Tibial nerve (tissue), 4 donors: Measurements from ENCODE around the gene RLBP1. TPM values are rescaled to one million over a fixed set of nuclear protein-coding genes. Genes with fewer than 3 reads are reported as not detected.

Experiments used
- DNase-seq, 2 donors: peaks; one replicate each; pipeline ENCODE4 v3.0.0-alpha.2; 2019; ENCODE audit warnings: low spot score in 2 of 2
- H3K27ac ChIP-seq, 4 donors: fragments of 200-600 bp; sonication (generic) in 3 of 4; one replicate each; pipeline ENCODE4 v1.5.1; 2017 to 2019; ENCODE audit warnings: mild to moderate bottlenecking in 1 of 4
- H3K27me3 ChIP-seq, 2 donors: fragments of 200-600 bp; sonication (generic) in 1 of 2; one replicate each; pipeline versions ENCODE4 v1.5.1 to v1.6.0; 2017 to 2019
- H3K36me3 ChIP-seq, 3 donors: fragments of 200-600 bp; sonication (generic); one replicate each; pipeline ENCODE4 v1.5.1; 2018 to 2019
- H3K4me1 ChIP-seq, 4 donors: fragments of 200-600 bp; sonication (generic) in 3 of 4; one replicate each; pipeline ENCODE4 v1.5.1; 2017 to 2019
- H3K4me3 ChIP-seq, 4 donors: fragments of 200-600 bp; sonication (generic) in 3 of 4; one replicate each; pipeline ENCODE4 v1.5.1; 2017 to 2019; ENCODE audit warnings: mild to moderate bottlenecking in 1 of 4, moderate library complexity in 1 of 4
- H3K9me3 ChIP-seq, 4 donors: fragments of 200-600 bp; sonication (generic) in 3 of 4; one replicate each; pipeline ENCODE4 v1.5.1; 2017 to 2019
- EP300 ChIP-seq, 2 donors: sonication (generic); formaldehyde crosslinking; IDR thresholded peaks; one replicate each; pipeline ENCODE4 v1.6.1; 2017; ENCODE audit warnings: antibody characterized with exemption in 2 of 2, mild to moderate bottlenecking in 1 of 2
- POLR2A ChIP-seq, 2 donors: fragments of 450-650 bp; IDR thresholded peaks; one replicate each; pipeline ENCODE4 v1.6.1; 2017; ENCODE audit warnings: antibody characterized with exemption in 2 of 2, mild to moderate bottlenecking in 2 of 2, moderate library complexity in 2 of 2
- WGBS, 2 donors: methylation state at CpG; one replicate each; pipeline ENCODE4 v1.1.5; 2018; 5-methylcytosine and 5-hydroxymethylcytosine counted together
- total RNA-seq, 4 donors: library from RNA; depleted of rRNA; stranded (reverse); fragments of >200 nt; gene quantifications; one replicate each; pipeline ENCODE4 v1.1.0, GENCODE V29; 2016
- TF ChIP-seq, protein P1 (sequence below), 5 experiments: fragments of 200-600 bp in 3 of 5; fragments of 450-650 bp in 2 of 5; sonication (generic) in 3 of 5; IDR thresholded peaks; one replicate each; pipeline ENCODE4 v1.5.1; 2016 to 2019; ENCODE audit warnings: antibody characterized with exemption in 5 of 5, mild to moderate bottlenecking in 3 of 5, moderate library complexity in 2 of 5

RLBP1 gene
- total RNA-seq, 4 donors from 2014 or later: not detected

DNA sequence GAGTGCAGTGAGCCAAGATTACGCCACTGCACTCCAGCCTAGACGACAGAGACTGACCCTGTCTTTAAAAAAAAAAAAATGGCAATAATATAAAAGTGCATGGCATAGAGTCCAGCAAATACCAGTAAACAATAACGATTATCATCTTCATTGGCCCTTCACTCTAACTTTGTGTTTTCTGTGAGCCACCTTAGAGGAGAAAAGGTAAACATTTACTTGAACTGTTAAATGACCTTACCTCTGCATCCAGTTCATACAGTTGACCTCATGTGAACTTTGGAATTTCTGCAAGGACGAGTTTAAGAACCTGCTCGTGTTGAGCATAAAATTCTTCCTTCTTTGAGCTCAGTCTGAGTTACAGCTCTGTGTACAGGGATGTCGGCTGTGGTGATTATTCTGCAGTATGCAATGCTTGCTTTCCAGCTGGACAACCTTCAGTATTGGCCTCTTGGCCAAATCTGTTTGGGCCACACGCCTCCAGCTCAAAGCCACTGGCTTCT is 56.6 kb downstream of the RLBP1 start:
- DNase-seq: no peak
- H3K9me3 ChIP-seq: no peaks in the 10 kb centered on the region
- H3K27me3 ChIP-seq: no peaks in the 10 kb centered on the region
- no peak overlapping the region for H3K4me3 ChIP-seq
- H3K36me3 ChIP-seq: no peaks in the 10 kb centered on the region
- TF ChIP-seq, protein P1, sequence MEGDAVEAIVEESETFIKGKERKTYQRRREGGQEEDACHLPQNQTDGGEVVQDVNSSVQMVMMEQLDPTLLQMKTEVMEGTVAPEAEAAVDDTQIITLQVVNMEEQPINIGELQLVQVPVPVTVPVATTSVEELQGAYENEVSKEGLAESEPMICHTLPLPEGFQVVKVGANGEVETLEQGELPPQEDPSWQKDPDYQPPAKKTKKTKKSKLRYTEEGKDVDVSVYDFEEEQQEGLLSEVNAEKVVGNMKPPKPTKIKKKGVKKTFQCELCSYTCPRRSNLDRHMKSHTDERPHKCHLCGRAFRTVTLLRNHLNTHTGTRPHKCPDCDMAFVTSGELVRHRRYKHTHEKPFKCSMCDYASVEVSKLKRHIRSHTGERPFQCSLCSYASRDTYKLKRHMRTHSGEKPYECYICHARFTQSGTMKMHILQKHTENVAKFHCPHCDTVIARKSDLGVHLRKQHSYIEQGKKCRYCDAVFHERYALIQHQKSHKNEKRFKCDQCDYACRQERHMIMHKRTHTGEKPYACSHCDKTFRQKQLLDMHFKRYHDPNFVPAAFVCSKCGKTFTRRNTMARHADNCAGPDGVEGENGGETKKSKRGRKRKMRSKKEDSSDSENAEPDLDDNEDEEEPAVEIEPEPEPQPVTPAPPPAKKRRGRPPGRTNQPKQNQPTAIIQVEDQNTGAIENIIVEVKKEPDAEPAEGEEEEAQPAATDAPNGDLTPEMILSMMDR (IDR thresholded peaks at IDR 0.05): no peak
- TF ChIP-seq POLR2A (IDR thresholded peaks at IDR 0.05) (no peak), EP300 (IDR thresholded peaks at IDR 0.05) (no peak)
- peak overlapping the region in 1 of 4 donors; percentile 69 for H3K27ac ChIP-seq
- peaks cover 0 to 56% (median 20%) of the 10 kb centered on the region in 4 donors for H3K4me1 ChIP-seq
- WGBS, 2 donors: 52 to 54% methylated on average over 7 of the region's 7 CpGs

DNA sequence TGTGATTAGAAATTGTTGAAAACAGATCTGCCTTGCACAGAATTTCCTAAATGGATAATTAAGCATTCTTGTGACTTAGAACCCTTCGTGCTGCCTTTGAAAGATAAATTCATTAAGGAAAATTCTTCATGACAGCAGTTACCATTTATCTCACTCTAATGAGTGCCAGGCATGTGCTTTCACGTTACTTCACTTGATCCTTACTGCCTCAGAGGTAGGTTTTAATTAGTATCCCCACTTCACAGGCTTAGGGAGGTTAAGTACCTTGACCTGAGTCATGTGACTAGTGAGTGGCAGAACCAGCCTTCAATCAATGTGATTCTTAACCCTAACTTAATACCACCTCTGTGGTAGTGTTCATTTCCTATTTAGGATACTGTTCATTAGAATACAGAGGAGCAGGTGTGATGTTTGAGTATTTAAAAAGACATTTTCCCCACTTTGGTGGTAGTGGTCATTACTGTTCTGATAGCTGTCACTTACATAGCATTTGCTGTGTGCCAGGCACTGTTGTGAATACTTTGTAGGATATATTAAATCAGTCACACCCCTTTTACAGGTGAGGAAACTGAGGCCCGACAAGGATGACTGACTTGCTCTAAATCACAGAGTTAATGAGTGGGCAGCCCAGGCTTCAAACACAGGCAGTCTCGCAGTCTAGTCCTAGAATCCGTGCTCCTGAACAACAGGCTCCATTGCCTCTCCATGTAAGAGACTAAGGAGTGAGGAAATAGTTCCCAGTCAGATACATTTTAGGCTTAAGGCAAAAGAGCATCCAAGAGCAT is 57.9 kb downstream of the RLBP1 start:
- Histone ChIP-seq H3K4me3 (no peak overlapping the region), H3K27me3 (no peaks in the 10 kb centered on the region), H3K27ac (no peak overlapping the region), H3K36me3 (peaks cover 0 to 9% (median 0%) of the 10 kb centered on the region in 3 donors), H3K9me3 (no peaks in the 10 kb centered on the region), H3K4me1 (peaks cover 0 to 56% (median 20%) of the 10 kb centered on the region in 4 donors)
- TF ChIP-seq EP300 (IDR thresholded peaks at IDR 0.05): no peak
- TF ChIP-seq POLR2A (IDR thresholded peaks at IDR 0.05): no peak
- TF ChIP-seq, protein P1 (IDR thresholded peaks at IDR 0.05): no peak
- 80 to 81% methylated on average over 5 of the region's 5 CpGs for WGBS, 2 donors
- DNase-seq: no peak

DNA sequence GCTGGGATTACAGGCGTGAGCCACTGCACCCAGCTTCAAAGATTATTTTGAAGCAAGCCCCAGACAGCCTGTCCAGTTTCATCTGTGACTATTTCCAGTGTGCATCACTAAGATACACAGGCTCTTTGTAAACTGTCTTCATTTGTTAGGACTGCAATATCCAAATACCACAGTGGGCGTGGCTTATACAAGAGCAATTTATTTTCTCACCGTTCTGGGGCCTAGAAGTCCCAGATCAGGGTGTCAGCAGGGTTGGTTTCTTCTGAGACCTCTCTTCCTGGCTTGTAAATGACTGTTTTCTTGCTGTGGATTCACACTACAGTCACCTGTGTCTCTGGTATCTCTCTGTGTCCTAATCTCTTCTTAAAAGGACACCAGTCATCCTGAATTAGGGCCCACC is 59.7 kb downstream of the RLBP1 start:
- Histone ChIP-seq H3K4me3 (no peak overlapping the region), H3K27me3 (no peaks in the 10 kb centered on the region), H3K36me3 (peaks cover 0 to 22% (median 0%) of the 10 kb centered on the region in 3 donors), H3K4me1 (peaks cover 0 to 40% (median 17%) of the 10 kb centered on the region in 4 donors), H3K9me3 (no peaks in the 10 kb centered on the region), H3K27ac (no peak overlapping the region)
- DNase-seq: no peak
- TF ChIP-seq POLR2A (IDR thresholded peaks at IDR 0.05) (no peak), EP300 (IDR thresholded peaks at IDR 0.05) (no peak)
- TF ChIP-seq, protein P1 (IDR thresholded peaks at IDR 0.05): no peak
- 57 to 63% methylated on average over 3 of the region's 3 CpGs for WGBS, 2 donors

Other genes with a start within 250 kb of the RLBP1 start
- 10 to 100 TPM; 29.7 to 48.1 (median 35.9) TPM for gene ABHD2, start 133.1 kb downstream of the RLBP1 start, total RNA-seq
- gene FANCI, start 22.4 kb upstream of the RLBP1 start, total RNA-seq: 1 to 10 TPM; 2.7 to 8.7 (median 5.1) TPM
- 100 to 1,000 TPM in 2 of 4 donors, 10 to 100 TPM in 2; 76.9 to 113 (median 103) TPM for gene POLG, start 113.2 kb upstream of the RLBP1 start, total RNA-seq